ENCODE data around the gene ARHGAP18.

DNA sequence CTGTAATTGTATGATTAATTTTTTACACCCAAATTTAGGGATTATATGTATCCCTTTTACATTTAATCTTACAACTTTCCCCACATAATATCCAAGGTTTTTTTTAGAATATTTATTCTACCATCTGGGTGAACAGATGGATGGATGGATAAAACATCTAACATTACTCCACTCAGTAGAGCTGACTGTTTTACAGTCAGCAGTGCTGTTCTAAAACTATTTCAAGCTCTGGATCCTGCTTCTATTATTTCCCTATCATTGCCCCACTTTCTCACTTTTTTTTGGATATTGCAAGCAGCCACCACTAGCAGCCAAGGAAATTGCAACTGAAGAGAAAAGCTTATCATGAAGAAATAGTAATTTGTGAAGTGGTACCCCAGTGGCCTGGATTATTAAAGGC lies 173.7 kb downstream of the ARHGAP18 start:
- TF ChIP-seq, protein P1, sequence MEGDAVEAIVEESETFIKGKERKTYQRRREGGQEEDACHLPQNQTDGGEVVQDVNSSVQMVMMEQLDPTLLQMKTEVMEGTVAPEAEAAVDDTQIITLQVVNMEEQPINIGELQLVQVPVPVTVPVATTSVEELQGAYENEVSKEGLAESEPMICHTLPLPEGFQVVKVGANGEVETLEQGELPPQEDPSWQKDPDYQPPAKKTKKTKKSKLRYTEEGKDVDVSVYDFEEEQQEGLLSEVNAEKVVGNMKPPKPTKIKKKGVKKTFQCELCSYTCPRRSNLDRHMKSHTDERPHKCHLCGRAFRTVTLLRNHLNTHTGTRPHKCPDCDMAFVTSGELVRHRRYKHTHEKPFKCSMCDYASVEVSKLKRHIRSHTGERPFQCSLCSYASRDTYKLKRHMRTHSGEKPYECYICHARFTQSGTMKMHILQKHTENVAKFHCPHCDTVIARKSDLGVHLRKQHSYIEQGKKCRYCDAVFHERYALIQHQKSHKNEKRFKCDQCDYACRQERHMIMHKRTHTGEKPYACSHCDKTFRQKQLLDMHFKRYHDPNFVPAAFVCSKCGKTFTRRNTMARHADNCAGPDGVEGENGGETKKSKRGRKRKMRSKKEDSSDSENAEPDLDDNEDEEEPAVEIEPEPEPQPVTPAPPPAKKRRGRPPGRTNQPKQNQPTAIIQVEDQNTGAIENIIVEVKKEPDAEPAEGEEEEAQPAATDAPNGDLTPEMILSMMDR (IDR thresholded peaks at IDR 0.05; ENCODE audit: low read length) = no peak
- no peak for TF ChIP-seq EZH2 (optimal IDR thresholded peaks at IDR 0.05; ENCODE audit: low read depth, low read length)
